HepG2 (cell line): ENCODE measurements around the gene FAM169A. TPM values are rescaled to one million over a fixed set of nuclear protein-coding genes. Genes with fewer than 3 reads are reported as not detected.

Source experiments
- FOXA3 ChIP-seq: IDR thresholded peaks from 2 replicates; pipeline ENCODE4 v1.6.1; 2016; ENCODE audit warnings: missing genetic modification reagents, missing compliant biosample characterization
- HDAC2 ChIP-seq: sonication (generic); formaldehyde crosslinking; IDR thresholded peaks from 2 replicates; pipeline ENCODE4 v1.4.0; 2020; ENCODE audit warnings: missing genetic modification reagents
- IKZF4 ChIP-seq: sonication (generic); formaldehyde crosslinking; IDR thresholded peaks from 2 replicates; pipeline ENCODE4 v1.5.1; 2020; ENCODE audit warnings: borderline replicate concordance, mild to moderate bottlenecking, low read depth, missing genetic modification reagents; ENCODE audit errors: not compliant biosample characterization
- RFX3 ChIP-seq: IDR thresholded peaks from 2 replicates; pipeline ENCODE4 v1.6.1; 2016; ENCODE audit warnings: missing biosample characterization, missing genetic modification reagents
- SNAI1 ChIP-seq: sonication (generic); formaldehyde crosslinking; IDR thresholded peaks from 2 replicates; pipeline ENCODE4 v1.5.0; 2020; ENCODE audit warnings: mild to moderate bottlenecking, missing genetic modification reagents, borderline replicate concordance
- TCF7 ChIP-seq: sonication (generic); IDR thresholded peaks from 2 replicates; pipeline ENCODE4 v1.6.1; 2016; ENCODE audit warnings: antibody characterized with exemption, low read depth
- ZMYM3 ChIP-seq: sonication (generic); formaldehyde crosslinking; IDR thresholded peaks from 2 replicates; pipeline ENCODE4 v1.5.1; 2020; ENCODE audit warnings: mild to moderate bottlenecking, missing genetic modification reagents
- ZNF282 ChIP-seq: fragments of 450-650 bp; IDR thresholded peaks from 2 replicates; pipeline ENCODE4 v1.6.1; 2018; ENCODE audit not compliant: partially characterized antibody
- ZNF33A ChIP-seq: sonication (generic); formaldehyde crosslinking; IDR thresholded peaks from 2 replicates; pipeline ENCODE4 v1.5.1; 2020; ENCODE audit warnings: missing genetic modification reagents, mild to moderate bottlenecking, moderate library complexity, borderline replicate concordance
- ZNF878 ChIP-seq: sonication (generic); formaldehyde crosslinking; IDR thresholded peaks from 2 replicates; pipeline ENCODE4 v1.8.1; 2023; ENCODE audit warnings: mild to moderate bottlenecking, missing genetic modification reagents, moderate library complexity
- polyA plus RNA-seq, 8 experiments: library from polyadenylated mRNA; depleted of rRNA in 3 of 8; stranded (reverse) in 7 of 8; unstranded in 1 of 8; fragments of >200 nt; fragmentation: Illumina TruSeq in 4 of 8; extraction: Trizol in 4 of 8; gene quantifications; 2 replicates each; pipeline versions ENCODE4 v1.2.1 to v1.2.3, GENCODE V29; 2011 to 2016; ENCODE audit warnings: low read depth in 4 of 8, missing spikeins in 1 of 8, mixed read lengths in 1 of 8; ENCODE audit not compliant: insufficient read depth in 1 of 8
- total RNA-seq, 5 experiments: library from RNA; depleted of rRNA; stranded (reverse); fragments of >200 nt; fragmentation: Illumina TruSeq; extraction: Trizol; gene quantifications; 2 replicates each; pipeline ENCODE4 v1.2.3, GENCODE V29; 2016; ENCODE audit warnings: low read depth in 1 of 5
- TF ChIP-seq, protein P1 (sequence below): fragments of 450-650 bp; IDR thresholded peaks from 2 replicates; pipeline ENCODE4 v1.6.1; 2017; ENCODE audit warnings: mild to moderate bottlenecking
- TF ChIP-seq, protein P2 (sequence below): conservative IDR thresholded peaks from 2 replicates; pipeline ENCODE4 v1.6.1; 2018; ENCODE audit warnings: missing genetic modification reagents
- TF ChIP-seq, protein P3 (sequence below): sonication (generic); formaldehyde crosslinking; IDR thresholded peaks from 2 replicates; pipeline ENCODE4 v1.5.0; 2020; ENCODE audit warnings: mild to moderate bottlenecking, missing genetic modification reagents, borderline replicate concordance

FAM169A gene
- total and polyA plus RNA-seq, 2 of the 13 experiments (the other 11 are each of a cell fraction or from before 2014, with no cell fraction given), result 21.1 to 110 TPM

DNA sequence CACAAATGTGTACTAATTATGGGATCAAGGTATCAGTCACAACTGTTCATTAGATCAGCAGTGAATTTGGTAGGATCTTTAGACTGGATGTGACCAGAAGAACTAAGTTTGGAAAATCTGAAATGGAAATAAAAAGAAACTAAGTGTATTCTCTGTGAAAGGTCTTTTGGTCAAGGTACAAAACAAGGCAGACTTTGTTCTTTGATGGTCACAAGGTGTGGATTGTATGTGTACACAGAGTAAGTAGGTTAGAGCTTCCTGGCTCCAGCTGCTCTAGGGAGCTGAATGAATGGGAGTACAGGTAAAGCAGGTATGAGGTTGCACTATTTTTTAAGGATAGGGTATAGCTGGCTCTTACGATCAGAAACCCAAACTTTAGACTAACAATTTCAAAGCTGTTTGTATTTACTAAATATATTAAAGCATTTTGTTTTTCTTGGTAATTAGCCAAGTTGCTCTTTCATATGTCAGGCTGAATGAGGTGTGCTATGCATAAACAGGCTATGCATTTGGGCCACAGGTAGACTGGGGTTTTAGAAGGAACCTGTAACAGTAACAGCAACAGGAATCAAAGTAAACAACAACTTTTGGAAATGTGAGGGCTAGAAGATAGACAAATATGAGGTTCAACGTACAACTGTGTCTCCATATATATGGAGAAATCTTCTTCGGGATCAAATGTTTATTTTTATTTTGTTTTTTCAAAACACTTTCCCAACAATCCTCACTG is 32.5 kb downstream of the FAM169A start (continued):
- TF ChIP-seq, protein P1, sequence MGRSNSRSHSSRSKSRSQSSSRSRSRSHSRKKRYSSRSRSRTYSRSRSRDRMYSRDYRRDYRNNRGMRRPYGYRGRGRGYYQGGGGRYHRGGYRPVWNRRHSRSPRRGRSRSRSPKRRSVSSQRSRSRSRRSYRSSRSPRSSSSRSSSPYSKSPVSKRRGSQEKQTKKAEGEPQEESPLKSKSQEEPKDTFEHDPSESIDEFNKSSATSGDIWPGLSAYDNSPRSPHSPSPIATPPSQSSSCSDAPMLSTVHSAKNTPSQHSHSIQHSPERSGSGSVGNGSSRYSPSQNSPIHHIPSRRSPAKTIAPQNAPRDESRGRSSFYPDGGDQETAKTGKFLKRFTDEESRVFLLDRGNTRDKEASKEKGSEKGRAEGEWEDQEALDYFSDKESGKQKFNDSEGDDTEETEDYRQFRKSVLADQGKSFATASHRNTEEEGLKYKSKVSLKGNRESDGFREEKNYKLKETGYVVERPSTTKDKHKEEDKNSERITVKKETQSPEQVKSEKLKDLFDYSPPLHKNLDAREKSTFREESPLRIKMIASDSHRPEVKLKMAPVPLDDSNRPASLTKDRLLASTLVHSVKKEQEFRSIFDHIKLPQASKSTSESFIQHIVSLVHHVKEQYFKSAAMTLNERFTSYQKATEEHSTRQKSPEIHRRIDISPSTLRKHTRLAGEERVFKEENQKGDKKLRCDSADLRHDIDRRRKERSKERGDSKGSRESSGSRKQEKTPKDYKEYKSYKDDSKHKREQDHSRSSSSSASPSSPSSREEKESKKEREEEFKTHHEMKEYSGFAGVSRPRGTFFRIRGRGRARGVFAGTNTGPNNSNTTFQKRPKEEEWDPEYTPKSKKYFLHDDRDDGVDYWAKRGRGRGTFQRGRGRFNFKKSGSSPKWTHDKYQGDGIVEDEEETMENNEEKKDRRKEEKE, result no peak
- TF ChIP-seq SNAI1 (CRISPR knock-in tag), result no peak
- TF ChIP-seq, protein P2, sequence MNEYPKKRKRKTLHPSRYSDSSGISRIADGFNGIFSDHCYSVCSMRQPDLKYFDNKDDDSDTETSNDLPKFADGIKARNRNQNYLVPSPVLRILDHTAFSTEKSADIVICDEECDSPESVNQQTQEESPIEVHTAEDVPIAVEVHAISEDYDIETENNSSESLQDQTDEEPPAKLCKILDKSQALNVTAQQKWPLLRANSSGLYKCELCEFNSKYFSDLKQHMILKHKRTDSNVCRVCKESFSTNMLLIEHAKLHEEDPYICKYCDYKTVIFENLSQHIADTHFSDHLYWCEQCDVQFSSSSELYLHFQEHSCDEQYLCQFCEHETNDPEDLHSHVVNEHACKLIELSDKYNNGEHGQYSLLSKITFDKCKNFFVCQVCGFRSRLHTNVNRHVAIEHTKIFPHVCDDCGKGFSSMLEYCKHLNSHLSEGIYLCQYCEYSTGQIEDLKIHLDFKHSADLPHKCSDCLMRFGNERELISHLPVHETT (CRISPR knock-in tag), result no peak
- TF ChIP-seq, protein P3, sequence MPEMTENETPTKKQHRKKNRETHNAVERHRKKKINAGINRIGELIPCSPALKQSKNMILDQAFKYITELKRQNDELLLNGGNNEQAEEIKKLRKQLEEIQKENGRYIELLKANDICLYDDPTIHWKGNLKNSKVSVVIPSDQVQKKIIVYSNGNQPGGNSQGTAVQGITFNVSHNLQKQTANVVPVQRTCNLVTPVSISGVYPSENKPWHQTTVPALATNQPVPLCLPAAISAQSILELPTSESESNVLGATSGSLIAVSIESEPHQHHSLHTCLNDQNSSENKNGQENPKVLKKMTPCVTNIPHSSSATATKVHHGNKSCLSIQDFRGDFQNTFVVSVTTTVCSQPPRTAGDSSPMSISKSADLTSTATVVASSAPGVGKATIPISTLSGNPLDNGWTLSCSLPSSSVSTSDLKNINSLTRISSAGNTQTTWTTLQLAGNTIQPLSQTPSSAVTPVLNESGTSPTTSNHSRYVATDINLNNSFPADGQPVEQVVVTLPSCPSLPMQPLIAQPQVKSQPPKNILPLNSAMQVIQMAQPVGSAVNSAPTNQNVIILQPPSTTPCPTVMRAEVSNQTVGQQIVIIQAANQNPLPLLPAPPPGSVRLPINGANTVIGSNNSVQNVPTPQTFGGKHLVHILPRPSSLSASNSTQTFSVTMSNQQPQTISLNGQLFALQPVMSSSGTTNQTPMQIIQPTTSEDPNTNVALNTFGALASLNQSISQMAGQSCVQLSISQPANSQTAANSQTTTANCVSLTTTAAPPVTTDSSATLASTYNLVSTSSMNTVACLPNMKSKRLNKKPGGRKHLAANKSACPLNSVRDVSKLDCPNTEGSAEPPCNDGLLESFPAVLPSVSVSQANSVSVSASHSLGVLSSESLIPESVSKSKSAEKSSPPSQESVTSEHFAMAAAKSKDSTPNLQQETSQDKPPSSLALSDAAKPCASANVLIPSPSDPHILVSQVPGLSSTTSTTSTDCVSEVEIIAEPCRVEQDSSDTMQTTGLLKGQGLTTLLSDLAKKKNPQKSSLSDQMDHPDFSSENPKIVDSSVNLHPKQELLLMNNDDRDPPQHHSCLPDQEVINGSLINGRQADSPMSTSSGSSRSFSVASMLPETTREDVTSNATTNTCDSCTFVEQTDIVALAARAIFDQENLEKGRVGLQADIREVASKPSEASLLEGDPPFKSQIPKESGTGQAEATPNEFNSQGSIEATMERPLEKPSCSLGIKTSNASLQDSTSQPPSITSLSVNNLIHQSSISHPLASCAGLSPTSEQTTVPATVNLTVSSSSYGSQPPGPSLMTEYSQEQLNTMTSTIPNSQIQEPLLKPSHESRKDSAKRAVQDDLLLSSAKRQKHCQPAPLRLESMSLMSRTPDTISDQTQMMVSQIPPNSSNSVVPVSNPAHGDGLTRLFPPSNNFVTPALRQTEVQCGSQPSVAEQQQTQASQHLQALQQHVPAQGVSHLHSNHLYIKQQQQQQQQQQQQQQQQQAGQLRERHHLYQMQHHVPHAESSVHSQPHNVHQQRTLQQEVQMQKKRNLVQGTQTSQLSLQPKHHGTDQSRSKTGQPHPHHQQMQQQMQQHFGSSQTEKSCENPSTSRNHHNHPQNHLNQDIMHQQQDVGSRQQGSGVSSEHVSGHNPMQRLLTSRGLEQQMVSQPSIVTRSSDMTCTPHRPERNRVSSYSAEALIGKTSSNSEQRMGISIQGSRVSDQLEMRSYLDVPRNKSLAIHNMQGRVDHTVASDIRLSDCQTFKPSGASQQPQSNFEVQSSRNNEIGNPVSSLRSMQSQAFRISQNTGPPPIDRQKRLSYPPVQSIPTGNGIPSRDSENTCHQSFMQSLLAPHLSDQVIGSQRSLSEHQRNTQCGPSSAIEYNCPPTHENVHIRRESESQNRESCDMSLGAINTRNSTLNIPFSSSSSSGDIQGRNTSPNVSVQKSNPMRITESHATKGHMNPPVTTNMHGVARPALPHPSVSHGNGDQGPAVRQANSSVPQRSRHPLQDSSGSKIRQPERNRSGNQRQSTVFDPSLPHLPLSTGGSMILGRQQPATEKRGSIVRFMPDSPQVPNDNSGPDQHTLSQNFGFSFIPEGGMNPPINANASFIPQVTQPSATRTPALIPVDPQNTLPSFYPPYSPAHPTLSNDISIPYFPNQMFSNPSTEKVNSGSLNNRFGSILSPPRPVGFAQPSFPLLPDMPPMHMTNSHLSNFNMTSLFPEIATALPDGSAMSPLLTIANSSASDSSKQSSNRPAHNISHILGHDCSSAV (CRISPR knock-in tag), result no peak
- TF ChIP-seq ZNF282, result no peak
- TF ChIP-seq ZNF33A (CRISPR knock-in tag), result no peak
- TF ChIP-seq ZNF878 (CRISPR knock-in tag), result no peak
- TF ChIP-seq ZMYM3, result no peak
- peak; percentile 43; the same call in 1 of the 2 replicates for TF ChIP-seq TCF7
- peak; percentile 68; the same call in 1 of the 2 replicates for TF ChIP-seq HDAC2
- TF ChIP-seq IKZF4 (CRISPR knock-in tag), result no peak
- peak; percentile 79 for TF ChIP-seq FOXA3 (CRISPR knock-in tag)
- TF ChIP-seq RFX3 (CRISPR knock-in tag), result no peak
